GM19468 (cell line): ENCODE results near the gene PKM.
"Not testable (repeated sequence)": the region's sequence is repeated elsewhere in the genome, so short reads cannot be mapped to it uniquely, and the experiment has no call there.

Experiments used
- ATAC-seq: cut with Tn5 transposase; IDR thresholded peaks from one replicate; pipeline ENCODE4 v1.9.1; 2021; ENCODE audit warnings: mild to moderate bottlenecking, moderate library complexity, moderate number of reproducible peaks; ENCODE audit not compliant: unreplicated experiment; ENCODE audit errors: extremely low read depth

Gene PKM

DNA sequence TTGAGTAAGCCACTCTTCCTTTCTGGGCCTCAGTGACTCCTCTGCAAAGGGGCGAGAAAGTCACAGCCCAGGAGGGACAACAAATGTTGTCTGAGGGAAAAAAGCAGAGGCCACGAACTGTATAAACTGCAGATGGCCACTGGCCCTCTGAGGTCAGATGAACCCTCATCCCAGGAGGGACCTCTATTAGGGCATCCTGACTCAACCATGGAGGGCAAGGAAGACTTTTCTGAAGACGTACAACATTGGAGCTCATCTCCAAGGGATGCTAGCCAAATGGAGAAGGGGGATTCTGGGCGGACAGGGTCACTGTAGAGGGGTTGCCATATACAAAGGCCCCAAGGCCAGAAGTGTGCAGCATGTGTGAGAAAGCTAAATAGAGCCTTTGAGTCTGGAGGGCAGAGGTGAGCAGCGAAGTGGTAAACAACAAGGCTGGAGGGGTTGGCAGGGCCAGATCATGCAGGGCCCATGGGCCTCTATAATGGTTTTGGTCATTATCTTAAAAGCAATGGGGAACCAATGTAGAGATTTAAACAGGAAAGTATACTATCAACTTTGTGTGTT lies 50.1 kb downstream of the PKM start:
- ATAC-seq = no peak

DNA sequence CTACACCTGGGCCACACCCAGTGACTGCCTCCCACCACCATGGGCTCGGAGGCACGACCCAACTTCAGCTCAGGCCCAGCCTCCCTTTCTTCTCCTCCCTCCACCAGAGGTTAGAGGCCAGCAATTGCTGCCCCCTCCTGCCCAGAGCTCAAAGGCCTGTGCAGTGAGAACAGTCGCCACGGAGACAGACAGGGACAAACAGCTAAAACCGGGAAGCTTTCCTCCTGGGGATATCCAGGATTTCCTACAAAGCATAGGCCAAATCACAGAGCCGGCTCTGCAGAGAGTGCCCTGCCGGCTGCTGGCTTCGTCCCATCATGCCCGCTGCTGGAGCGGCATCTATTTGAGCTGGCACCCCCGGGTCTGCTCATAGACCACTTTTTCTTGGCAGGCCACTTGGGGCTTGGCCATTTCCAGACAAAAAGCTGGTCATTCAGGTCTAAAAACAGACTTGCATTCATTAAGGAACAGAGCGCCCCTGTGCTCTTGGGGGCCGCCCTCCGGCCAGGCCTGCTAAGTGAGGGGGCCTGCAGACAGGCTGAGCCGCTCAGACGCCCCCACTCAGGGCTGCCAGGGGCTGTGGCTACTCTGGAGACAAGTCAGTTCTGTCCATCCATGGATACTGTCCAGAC lies 50.9 kb downstream of the PKM start:
- no peak for ATAC-seq

DNA sequence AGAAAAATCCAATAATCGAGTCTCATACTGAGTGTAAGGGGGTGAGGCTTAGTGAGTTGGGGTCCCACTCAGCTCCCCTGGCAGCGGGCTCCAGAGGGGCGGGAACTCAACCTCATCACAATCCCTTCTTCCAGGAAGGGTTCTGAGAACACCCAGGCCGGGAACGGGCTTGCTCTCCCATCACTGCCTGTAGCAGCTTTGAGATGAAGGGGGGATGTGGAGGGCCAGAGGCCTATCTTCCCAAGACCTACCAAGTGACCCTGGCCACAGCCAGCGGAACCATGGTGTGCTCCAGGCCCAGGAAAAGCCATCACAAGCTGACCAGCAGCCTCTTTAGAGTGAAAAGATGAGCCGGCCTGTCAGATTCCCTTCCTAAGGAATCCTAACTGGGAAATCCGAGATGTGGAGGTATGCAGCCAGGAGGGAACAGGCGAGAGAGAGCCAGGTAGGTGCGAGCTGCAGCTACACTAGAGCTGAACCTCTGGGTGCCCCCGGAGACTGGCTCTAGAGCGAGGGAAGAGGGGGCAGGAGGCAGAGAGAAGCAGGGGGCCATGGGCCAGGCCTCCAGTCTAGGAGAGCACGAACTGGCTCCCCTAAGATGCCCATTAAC lies 51.9 kb downstream of the PKM start:
- no peak for ATAC-seq

DNA sequence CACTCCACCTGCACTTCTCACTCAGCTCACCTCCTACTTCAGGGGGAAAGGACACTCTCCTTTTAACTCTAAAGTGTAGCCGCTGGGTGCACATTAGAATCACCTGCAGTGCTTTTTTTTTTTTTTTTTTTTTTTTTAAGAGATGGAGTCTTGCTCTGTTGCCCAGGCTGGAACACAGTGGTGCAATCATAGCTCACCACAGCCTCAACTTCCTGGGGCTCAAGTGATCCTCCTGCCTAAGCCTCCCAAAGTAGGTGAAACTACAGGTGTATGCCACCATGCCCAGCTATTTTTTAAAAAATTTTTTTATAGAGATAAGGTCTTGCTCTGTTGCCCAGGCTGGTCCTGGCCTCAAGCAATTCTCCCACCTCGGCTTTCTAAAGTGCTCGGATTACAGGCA lies 54.2 kb downstream of the PKM start:
- no peak for ATAC-seq

DNA sequence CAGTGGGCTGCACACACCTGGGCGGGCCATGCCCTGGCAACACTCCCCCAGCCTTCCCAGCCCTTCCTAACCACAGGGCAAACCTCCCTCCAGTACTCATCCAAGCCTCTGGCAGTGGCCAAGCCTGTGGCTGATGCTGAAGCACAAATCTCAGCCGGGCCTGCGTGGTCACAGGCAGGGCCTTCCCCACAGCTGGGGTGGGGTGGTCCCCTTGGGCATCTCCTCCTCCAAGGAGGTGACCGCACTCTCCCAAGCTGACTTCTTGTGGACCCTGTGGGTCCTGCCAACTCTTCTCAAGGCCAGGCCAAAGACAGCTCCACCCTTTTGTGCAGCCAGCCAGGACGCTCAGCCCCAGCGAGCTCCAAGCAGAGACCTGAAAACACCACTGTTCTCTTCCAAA lies 54.8 kb downstream of the PKM start:
- no peak for ATAC-seq

DNA sequence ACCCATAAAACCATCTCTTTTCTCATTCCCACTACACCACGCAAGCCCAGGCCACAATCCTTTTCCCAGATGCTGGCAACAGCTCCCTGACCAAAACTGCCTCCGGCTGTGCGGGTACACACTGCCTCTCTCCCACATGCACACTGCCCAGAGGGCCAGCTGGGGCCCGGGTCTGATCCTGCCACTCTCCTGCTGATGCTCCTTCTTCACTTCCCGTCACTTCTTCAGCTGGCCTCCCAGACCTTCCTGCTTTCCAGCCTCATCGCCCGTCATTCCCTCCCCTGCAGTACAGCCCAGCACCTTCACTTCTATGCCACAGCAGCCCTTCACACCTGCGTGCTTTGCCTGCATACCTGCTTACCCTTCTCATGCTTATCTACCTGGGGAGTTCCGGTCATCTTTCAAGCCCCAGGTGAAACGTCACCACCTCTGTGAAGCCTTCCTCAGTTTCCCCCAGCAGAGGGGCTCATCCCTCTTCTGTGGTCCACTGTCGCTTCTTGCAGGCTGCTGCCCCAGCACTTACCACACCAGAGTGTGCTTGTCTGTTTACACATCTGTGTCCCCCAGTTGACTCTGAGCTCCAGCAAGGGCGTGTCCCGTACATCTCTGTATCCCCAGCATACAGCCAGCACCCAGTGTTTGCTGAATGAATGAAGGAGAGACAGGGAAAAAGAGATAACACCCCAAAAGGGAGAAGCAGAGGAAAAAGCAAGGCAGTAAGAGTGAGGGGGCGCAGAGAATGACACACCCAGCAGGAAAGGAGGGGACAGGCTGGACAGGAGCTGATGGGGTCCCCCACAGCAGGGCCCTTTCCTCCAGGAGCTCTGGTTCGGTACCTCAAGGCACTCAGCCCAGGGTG lies 55.6 kb downstream of the PKM start:
- ATAC-seq = no peak

DNA sequence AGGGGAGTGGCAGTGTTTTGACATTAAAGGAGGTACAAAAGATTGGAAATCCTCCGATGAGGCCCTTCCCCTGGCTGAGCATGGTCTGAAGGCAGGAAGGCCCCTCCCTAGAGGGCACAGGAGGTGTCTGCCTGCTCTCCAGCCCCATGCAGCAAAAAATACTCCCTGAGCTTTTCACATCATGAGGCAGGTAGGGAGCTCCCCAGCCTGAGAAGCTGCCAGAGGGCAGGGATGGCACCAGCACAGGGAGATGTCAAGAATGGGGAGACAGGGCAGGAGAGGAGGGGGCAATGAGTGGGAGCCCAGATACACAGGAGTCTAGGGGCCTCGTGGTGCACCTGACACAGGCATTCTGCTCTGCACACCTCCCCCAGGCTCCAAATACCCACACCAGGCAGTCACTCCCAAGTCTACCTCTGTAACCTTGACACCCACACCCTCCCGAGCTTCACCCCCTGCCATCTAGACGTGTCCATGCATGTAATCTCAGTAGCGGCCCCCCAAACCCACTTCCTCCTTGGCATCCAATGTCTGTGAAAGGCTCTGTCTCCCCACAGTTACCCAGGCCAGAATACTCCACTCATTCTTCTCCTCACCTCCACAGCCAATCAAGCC lies 56.3 kb downstream of the PKM start:
- no peak for ATAC-seq

DNA sequence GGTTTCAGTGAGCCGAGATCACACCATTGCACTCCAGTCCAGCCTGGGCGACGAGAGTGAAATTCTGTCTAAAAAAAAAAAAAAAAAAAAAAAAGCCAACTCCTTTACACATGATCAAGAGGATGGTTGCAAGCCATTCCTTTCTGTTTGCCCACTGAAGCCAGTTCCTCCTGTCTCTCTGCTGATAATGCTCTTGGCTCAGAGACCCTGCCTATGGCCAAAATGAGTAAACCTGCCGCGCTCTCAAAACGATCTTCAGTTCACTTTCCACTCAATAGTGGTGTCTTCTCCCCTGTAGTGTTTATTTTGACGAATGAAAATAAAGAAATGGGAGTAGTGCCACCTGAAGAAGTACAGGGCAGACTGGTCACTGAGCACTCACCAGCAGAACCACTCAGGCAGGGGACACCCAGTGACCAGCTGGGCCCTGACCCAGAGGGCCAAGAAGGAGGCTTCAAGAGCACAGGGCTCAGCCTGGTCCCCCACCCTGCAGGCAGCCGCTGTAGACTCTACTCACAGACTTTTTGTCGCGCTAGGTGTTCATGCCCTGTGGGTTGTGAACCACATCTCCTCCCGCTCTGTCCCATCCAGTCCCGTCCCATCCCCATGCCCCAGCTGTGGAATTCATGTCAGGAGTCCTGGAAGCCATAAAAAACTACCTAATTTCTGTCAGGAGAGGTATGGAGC lies 57.0 kb downstream of the PKM start:
- ATAC-seq = no peak

DNA sequence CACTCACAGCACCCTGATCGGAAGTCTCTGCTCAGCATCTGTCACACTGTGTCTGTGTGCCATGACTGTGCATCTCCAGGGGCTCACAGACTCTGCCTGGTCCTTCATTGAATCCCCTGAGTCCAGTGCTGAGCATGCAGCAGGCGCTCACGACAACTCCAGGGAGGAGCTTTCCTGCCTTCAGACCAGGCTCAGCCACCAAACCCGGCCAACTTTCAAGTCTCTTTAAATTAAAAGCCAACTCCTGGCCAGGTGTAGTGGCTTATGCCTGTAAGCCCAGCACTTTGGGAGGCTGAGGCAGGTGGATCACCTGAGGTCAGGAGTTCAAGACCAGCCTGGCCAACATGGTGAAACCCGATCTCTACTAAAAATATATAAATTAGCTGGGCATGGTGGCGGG lies 57.6 kb downstream of the PKM start:
- ATAC-seq = no peak

DNA sequence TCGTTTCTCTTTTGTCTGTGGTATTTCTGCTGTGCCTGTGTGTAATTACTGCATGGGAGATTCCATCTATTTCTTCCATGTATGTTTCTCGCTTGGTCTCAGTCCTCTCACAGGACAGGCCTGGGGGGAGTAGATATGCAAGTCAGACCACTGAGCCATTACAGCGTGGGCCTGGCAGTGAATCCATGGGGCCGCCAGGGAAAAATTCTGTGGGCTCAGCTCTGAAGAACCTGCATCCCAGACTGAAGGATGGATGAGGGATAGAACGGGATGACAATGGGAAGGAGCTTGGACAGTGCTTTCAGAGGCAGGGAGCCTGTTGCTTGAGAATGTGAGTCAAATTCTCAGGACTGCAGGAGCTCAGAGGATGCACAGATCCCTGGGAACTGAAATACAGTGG lies 58.2 kb downstream of the PKM start:
- no peak for ATAC-seq

DNA sequence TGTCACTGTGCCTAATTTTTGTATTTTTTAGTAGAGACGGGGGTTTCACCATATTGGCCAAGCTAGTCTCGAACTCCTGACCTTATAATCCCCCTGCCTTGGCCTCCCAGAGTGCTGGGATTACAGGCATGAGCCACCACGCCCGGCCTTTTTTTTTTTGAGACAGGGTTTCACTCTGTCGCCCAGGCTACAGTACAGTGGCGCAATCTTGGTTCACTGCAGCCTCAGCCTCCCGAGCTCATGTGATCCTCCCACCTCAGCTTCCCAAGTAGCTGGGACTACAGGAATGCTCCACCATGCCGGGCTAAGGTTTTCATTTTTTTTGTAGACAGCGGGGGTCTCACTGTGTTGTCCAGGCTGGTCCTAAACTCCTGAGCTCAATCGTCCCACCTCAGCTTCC lies 59.0 kb downstream of the PKM start:
- not testable (repeated sequence) for ATAC-seq

DNA sequence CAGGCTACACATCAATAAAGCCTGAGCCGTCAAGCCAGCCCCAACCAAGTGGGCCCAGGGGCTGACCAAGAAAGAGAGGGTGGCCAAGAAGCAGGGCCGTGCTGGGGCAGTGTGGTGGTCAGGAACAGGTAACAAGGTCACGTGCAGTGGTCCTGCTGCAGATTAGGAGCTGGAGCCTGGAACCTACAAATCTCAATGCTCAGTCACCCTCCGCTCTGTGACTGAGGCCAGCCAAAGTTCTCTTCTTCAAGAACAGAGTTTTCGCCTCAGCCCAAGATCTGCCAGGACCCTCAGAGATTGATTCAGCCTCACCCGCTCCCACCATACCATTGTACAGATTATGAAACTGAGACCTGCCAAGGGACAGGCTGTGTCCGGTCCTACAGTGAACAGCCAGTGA lies 60.3 kb downstream of the PKM start:
- ATAC-seq = no peak

DNA sequence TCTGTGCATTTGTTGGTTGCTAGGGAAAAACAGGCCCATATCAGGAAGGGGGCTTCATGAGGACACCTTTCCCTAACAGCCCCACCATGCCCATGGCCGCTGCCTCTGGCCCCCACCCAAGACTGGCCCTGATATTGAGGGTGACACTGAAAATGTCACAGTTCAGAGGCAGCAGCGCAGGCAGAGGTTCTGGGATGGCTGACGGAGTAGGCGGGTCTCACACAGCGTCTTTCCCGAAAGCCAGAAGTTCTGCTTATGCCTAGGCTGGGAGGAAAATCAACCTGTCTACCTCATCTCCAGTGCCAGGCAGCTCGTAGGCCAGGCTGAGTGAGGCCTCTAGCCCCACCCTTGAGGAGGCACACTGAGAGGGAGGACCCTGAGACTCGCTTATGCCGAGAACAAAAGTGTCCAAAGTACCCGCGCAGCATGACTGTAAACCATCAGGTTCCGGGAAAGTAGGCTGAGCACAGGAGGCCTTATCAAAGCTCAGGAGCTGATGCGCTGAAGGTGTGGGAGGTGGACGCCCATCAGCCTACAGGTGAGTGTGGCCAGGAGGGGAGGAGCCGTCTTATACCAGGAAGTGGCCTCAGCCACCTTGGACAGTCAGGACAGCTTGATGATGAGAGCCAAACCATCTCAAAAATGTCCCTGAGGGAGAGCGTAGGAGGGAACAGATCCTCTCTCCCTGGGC lies 60.9 kb downstream of the PKM start:
- ATAC-seq = no peak

DNA sequence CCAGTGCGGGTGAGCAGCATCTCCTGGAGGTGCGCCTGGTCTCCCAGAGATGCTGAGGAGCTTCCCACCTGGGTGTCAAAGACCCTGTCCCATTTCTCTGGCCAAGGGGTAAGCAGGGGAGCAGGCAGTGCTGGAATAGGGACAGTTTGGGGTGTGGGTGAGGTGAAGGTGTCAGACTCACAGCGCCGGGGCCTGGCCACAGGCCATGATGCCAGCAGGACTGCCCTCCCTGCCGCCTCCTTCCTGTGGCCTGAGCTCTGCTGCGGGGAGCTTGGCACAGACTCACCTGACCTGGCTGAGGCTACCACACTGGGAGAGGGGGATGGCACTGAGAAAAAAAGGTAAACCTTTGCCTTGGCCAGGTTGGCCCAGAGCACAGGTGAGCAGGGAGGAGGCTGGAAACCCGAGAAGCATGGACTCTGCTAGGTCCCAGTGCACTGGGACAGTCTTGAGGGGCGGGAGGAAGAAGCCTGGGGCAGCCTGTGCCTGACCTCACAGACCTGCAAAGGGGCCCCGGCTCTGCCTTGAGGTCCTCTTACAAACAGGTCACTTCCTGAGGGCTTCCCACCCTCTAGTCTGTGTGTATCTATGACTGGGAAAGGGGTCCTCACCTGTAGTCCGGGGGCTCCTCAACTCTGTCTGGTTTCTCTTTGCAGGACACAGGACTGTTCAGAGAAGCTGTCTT lies 61.6 kb downstream of the PKM start:
- ATAC-seq = no peak

DNA sequence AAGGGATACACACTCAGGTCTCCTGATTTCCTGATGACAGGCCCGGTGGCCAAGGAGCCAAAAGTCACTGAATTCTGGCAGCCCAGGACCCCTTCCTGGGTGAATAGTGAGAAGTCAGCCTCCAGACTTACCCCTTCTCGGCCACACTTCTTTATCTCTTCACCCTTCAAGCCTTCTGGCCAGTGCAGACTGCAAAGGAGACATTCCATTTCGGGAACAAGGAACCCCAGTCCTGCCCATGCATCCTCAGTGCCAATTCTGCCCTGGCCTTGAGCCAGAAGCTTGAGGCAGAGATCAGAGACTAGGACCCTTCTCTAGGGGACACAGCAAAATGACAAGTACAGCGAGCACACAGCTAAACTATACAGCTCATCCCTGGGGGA lies 62.2 kb downstream of the PKM start:
- no peak for ATAC-seq

DNA sequence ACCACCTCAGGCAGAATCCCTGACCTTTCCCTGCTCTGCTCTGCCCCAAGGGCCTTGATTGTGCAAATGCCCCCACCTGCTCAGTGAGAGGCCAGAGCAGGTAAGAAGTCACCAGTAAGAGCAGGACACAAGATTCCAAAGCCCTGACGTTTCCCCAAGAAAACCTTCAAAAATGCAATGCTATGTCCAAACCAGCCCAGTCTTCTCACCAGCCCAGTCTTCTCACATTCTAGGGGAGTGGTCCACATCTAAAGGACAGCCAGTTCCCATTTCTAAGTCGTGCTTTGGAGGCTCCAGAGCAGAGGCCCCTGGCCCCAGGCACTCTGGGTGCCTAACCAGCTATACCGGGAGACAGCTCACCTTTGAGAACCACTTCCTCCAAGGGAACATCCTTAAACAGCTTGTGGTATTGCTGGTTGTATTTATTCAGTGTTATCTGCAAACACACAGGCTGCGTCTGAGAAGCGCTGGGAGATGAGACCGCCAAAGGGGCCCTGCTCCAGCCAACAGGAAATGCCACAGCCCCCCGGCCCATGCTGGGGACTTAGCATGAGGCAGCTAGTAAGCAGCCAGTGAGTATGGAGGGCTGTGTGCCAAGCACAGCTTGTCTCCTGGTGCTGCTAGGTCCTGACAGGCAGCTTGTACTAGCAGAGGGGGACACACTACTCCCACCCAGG lies 62.7 kb downstream of the PKM start:
- no peak for ATAC-seq

DNA sequence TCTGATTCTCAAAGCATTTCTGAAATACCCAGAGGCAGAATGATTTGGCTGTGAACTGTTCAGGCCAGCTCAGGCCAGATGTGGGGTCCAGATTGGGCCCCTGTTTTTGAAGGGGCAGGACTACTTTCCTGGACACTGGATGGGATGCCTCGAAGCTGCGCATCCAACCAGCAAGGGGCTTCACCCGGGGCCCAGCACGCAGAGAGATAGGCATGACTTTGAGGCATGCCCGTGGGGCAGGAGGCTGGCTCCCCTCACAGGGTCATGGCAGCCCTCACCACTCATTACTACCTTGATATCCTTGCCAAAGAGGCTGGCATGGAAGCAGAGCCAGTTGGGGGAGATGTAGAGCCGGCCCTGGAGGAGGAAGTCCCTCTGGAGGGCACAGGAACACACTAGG lies 63.5 kb downstream of the PKM start:
- ATAC-seq = no peak

DNA sequence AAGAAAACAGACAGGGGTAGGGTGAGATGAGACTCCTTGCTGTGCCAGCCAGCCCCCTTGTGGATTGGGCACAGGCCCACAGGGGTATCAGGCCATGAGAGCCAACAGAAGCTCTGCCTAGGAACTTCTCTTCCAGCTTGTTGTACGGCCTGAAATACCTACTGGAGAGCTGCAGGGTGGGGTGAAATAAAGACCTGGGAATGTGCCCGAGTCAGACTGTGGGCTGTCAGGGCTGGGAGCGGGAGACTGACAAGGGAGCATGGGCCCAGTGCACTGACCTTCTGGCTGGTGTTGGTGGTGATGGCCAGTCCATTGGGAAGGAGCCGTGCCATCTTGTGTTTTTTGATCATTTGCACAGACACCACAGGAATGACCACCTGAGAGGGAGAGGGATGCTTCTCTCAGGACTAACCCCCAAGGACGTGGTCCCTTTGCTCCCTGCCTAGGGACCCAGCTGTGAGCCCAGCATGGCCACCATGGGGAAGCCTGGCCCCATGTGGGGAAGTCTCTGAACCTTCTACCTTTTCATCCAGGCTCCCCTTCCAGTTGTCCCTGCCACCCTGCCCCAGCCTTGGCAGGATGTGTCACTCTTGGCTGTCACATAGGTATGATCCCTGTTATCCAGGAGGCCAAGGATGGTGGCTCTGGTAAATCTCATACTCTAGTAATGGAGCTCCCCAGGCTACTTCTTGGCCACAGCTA lies 64.1 kb downstream of the PKM start:
- ATAC-seq = no peak
